CD4-positive, alpha-beta T cell treated with Interleukin-17A for 1 hour (primary cell): ENCODE measurements around the gene ITGB1.

Source experiments
- DNase-seq: peaks from one replicate; pipeline ENCODE4 v3.0.0-alpha.2; 2020

The ITGB1 gene

DNA sequence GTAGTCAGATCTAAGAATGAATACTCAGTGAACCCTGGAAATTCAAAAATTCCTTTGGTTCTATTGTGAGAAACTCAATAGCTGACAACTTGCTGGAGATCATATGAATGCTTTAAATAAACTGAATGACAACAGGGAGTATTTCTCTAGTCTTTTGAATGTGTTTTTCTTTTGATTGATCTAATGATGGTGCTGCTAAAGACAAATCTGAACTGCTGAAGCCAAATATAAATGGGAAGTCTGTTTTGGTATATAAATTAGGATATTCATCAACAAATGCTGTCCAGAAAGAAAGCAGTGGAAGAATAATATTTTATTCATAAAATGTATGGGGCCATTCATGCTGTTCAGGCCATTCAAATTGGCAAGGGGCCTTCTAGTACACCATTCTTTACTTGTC is 79.4 kb downstream of the ITGB1 start:
- DNase-seq = no peak

- no peak for DNase-seq
Measured at GRCh38 chr10:32877915-32878314, 80.1 kb downstream of the ITGB1 start.

DNA sequence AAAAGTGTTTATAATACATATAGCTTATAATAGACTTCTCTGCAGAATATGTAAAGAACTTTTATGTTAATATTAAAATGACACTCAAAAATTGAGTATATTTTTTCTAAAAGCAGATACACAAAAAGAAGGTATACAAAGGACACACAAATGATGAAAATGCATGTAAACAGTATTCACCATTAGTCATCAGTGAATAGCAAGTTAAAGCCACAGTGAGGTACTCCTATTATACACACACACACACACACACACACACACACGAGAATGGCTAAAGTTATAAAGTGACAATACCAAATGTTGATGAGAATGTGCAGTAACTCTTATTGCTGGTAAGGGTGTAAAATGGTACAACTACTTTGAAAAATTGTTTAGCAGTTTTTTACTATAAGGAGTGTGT is 92.9 kb downstream of the ITGB1 start:
- no peak for DNase-seq

GRCh38 chr10:32854435-32854834 is 103.6 kb downstream of the ITGB1 start:
- no peak for DNase-seq

DNA sequence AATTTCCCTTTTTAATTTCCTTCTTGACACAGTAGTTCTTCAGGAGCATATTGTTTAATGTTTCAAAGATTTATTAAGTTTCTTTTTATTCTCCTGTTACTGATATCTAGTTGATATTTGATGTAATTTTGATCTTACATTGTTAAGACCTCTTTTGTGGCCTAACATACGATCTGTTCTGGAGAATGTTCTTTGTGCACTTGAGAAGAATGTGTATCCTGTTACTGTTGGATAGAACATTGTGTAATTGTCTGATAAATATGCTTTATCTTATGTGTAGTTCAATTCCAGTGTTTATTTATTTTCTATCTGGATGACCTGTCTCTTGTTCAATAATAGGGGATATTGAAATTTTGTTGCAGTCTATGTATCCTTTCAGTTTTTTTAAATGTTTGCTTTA is 106.7 kb downstream of the ITGB1 start:
- no peak for DNase-seq
